HG03575 (cell line): ENCODE measurements around the gene NECAB2.
"Not testable (repeated sequence)": the region's sequence is repeated elsewhere in the genome, so short reads cannot be mapped to it uniquely, and the experiment has no call there.

Experiments
- ATAC-seq: cut with Tn5 transposase; IDR thresholded peaks from one replicate; pipeline ENCODE4 v1.9.1; 2021; ENCODE audit not compliant: unreplicated experiment, insufficient number of reproducible peaks, low FRiP score; ENCODE audit errors: extremely low read depth

The NECAB2 gene

GRCh38 chr16:83948914-83949723, 18.9 kb upstream of the NECAB2 start:
- no peak for ATAC-seq

GRCh38 chr16:83949724-83950001, 18.4 kb upstream of the NECAB2 start:
- no peak for ATAC-seq

GRCh38 chr16:83950862-83951399, 17.1 kb upstream of the NECAB2 start:
- not testable (repeated sequence) for ATAC-seq

GRCh38 chr16:83951544-83951943, 16.5 kb upstream of the NECAB2 start:
- ATAC-seq = no peak

GRCh38 chr16:83952587-83952939, 15.5 kb upstream of the NECAB2 start:
- no peak for ATAC-seq

- no peak for ATAC-seq
Observed at GRCh38 chr16:83952940-83953795, 14.9 kb upstream of the NECAB2 start, which contains the start of gene OSGIN1. OSGIN1 (plus strand) TSS chr16:83953240; CDS start chr16:83957672, 4,432 bp downstream.

- no peak for ATAC-seq
Observed at GRCh38 chr16:83953796-83954576, 14.1 kb upstream of the NECAB2 start.

- no peak for ATAC-seq
Observed at GRCh38 chr16:83954577-83955016, 13.4 kb upstream of the NECAB2 start.

GRCh38 chr16:83955218-83956130, 12.6 kb upstream of the NECAB2 start:
- no peak for ATAC-seq

- ATAC-seq = no peak
Observed at GRCh38 chr16:83956336-83957289, 11.4 kb upstream of the NECAB2 start.

GRCh38 chr16:83957296-83957855, 10.7 kb upstream of the NECAB2 start:
- ATAC-seq = no peak

- no peak for ATAC-seq
Observed at GRCh38 chr16:83958137-83958845, 9.8 kb upstream of the NECAB2 start.

- ATAC-seq = no peak
Observed at GRCh38 chr16:83958846-83959565, 9.0 kb upstream of the NECAB2 start.

GRCh38 chr16:83959656-83960434, 8.2 kb upstream of the NECAB2 start:
- ATAC-seq = no peak
